Skeletal muscle satellite cell (primary cell): ENCODE data around the gene AGT.

ENCODE experiments used
- H3K27me3 ChIP-seq: 2 replicates; pipeline ENCODE4 v1.7.0; 2013; ENCODE audit warnings: low read length; ENCODE audit not compliant: control insufficient read depth, insufficient read depth
- H3K36me3 ChIP-seq: 2 replicates; pipeline ENCODE4 v1.7.0; 2013; ENCODE audit warnings: mild to moderate bottlenecking, control low read depth, low read length; ENCODE audit not compliant: insufficient read depth
- H3K4me1 ChIP-seq: 2 replicates; pipeline ENCODE4 v1.7.0; 2013; ENCODE audit warnings: low read length; ENCODE audit not compliant: control insufficient read depth, insufficient read depth
- H3K4me2 ChIP-seq: 2 replicates; pipeline ENCODE4 v1.7.0; 2013; ENCODE audit warnings: mild to moderate bottlenecking, low read length
- H3K4me3 ChIP-seq: 2 replicates; pipeline ENCODE4 v1.7.0; 2013; ENCODE audit warnings: low read length
- H3K9ac ChIP-seq: 2 replicates; pipeline ENCODE4 v1.7.0; 2013; ENCODE audit warnings: mild to moderate bottlenecking, low read depth, low read length, moderate library complexity
- H3K9me3 ChIP-seq: replicated peaks from 2 replicates; pipeline ENCODE4 v1.7.0; 2013; ENCODE audit warnings: mild to moderate bottlenecking, control low read depth, low read length

Gene AGT

GRCh38 chr1:230750986-230751625 lies 37.2 kb upstream of the AGT start:
- H3K4me2 ChIP-seq = no peak overlapping the region
- no peaks in the 10 kb centered on the region for H3K9me3 ChIP-seq
- no peaks in the 10 kb centered on the region for H3K36me3 ChIP-seq

GRCh38 chr1:230750576-230750975 lies 36.7 kb upstream of the AGT start:
- Histone ChIP-seq H3K4me2 (no peak overlapping the region), H3K27me3 (no peaks in the 10 kb centered on the region), H3K4me3 (no peak overlapping the region), H3K9me3 (no peaks in the 10 kb centered on the region), H3K36me3 (no peaks in the 10 kb centered on the region), H3K9ac (no peak overlapping the region), H3K4me1 (peaks cover 18% of the 10 kb centered on the region)

More at GRCh38 chr1:230750986-230751625, 37.2 kb upstream of the AGT start:
- Histone ChIP-seq H3K27me3 (no peaks in the 10 kb centered on the region), H3K9ac (no peak overlapping the region), H3K4me1 (peaks cover 18% of the 10 kb centered on the region), H3K4me3 (no peak overlapping the region)

- Histone ChIP-seq H3K9ac (no peak overlapping the region), H3K9me3 (no peaks in the 10 kb centered on the region), H3K4me2 (no peak overlapping the region), H3K36me3 (no peaks in the 10 kb centered on the region), H3K4me3 (no peak overlapping the region), H3K4me1 (peaks cover 18% of the 10 kb centered on the region), H3K27me3 (peaks cover 7% of the 10 kb centered on the region)
Measured at GRCh38 chr1:230749635-230750034, 35.7 kb upstream of the AGT start.

GRCh38 chr1:230749150-230749549 lies 35.2 kb upstream of the AGT start:
- Histone ChIP-seq H3K9ac (no peak overlapping the region), H3K4me1 (peaks cover 23% of the 10 kb centered on the region), H3K27me3 (peaks cover 11% of the 10 kb centered on the region), H3K36me3 (no peaks in the 10 kb centered on the region), H3K4me2 (peak overlapping the region; percentile 4), H3K9me3 (no peaks in the 10 kb centered on the region), H3K4me3 (no peak overlapping the region)

GRCh38 chr1:230747890-230748800 lies 34.2 kb upstream of the AGT start:
- H3K4me2 ChIP-seq = no peak overlapping the region

GRCh38 chr1:230747127-230747730 lies 33.3 kb upstream of the AGT start, which contains the start of gene CAPN9:
Gene CAPN9, plus strand, starts transcription at chr1:230747388. Its CDS starts 109 bp downstream, at chr1:230747497.
- H3K36me3 ChIP-seq = no peaks in the 10 kb centered on the region
- no peak within 1 kb of the TSS for H3K9ac ChIP-seq
- no peaks in the 10 kb centered on the region for H3K9me3 ChIP-seq
- H3K4me1 ChIP-seq = peaks cover 10% of the 10 kb centered on the region
- H3K4me2 ChIP-seq = no peak within 1 kb of the TSS
- peaks cover 14% of the 10 kb centered on the region for H3K27me3 ChIP-seq
- H3K4me3 ChIP-seq = no peak within 1 kb of the TSS

More at GRCh38 chr1:230747890-230748800, 34.2 kb upstream of the AGT start:
- H3K9ac ChIP-seq = no peak overlapping the region
- no peaks in the 10 kb centered on the region for H3K36me3 ChIP-seq
- H3K9me3 ChIP-seq = no peaks in the 10 kb centered on the region
- peaks cover 14% of the 10 kb centered on the region for H3K27me3 ChIP-seq
- peaks cover 19% of the 10 kb centered on the region for H3K4me1 ChIP-seq
- H3K4me3 ChIP-seq = no peak overlapping the region

- Histone ChIP-seq H3K4me2 (no peak overlapping the region), H3K36me3 (no peaks in the 10 kb centered on the region), H3K4me3 (no peak overlapping the region), H3K9ac (no peak overlapping the region), H3K9me3 (no peaks in the 10 kb centered on the region), H3K4me1 (peaks cover 6% of the 10 kb centered on the region), H3K27me3 (peaks cover 14% of the 10 kb centered on the region)
Measured at GRCh38 chr1:230746617-230747016, 32.7 kb upstream of the AGT start.

- Histone ChIP-seq H3K9me3 (no peaks in the 10 kb centered on the region), H3K4me2 (no peak overlapping the region), H3K4me3 (no peak overlapping the region), H3K36me3 (no peaks in the 10 kb centered on the region), H3K4me1 (peaks cover 6% of the 10 kb centered on the region), H3K9ac (no peak overlapping the region), H3K27me3 (peaks cover 14% of the 10 kb centered on the region)
Measured at GRCh38 chr1:230745071-230745470, 31.1 kb upstream of the AGT start.

GRCh38 chr1:230744382-230744781 lies 30.5 kb upstream of the AGT start:
- Histone ChIP-seq H3K9ac (no peak overlapping the region), H3K9me3 (no peaks in the 10 kb centered on the region), H3K36me3 (no peaks in the 10 kb centered on the region), H3K4me2 (no peak overlapping the region), H3K27me3 (peaks cover 14% of the 10 kb centered on the region), H3K4me1 (peaks cover 6% of the 10 kb centered on the region), H3K4me3 (no peak overlapping the region)

GRCh38 chr1:230743899-230744298 lies 30.0 kb upstream of the AGT start:
- no peaks in the 10 kb centered on the region for H3K36me3 ChIP-seq
- H3K9ac ChIP-seq = no peak overlapping the region
- no peak overlapping the region for H3K4me3 ChIP-seq
- H3K27me3 ChIP-seq = peaks cover 14% of the 10 kb centered on the region
- H3K4me1 ChIP-seq = peaks cover 6% of the 10 kb centered on the region
- no peaks in the 10 kb centered on the region for H3K9me3 ChIP-seq
- no peak overlapping the region for H3K4me2 ChIP-seq

GRCh38 chr1:230739564-230740290 lies 25.8 kb upstream of the AGT start:
- Histone ChIP-seq H3K4me1 (peaks cover 6% of the 10 kb centered on the region), H3K9ac (no peak overlapping the region), H3K9me3 (no peaks in the 10 kb centered on the region), H3K4me2 (no peak overlapping the region), H3K27me3 (peaks cover 14% of the 10 kb centered on the region), H3K4me3 (no peak overlapping the region), H3K36me3 (no peaks in the 10 kb centered on the region)
